ENCODE data around the gene DCDC2B.

DNA sequence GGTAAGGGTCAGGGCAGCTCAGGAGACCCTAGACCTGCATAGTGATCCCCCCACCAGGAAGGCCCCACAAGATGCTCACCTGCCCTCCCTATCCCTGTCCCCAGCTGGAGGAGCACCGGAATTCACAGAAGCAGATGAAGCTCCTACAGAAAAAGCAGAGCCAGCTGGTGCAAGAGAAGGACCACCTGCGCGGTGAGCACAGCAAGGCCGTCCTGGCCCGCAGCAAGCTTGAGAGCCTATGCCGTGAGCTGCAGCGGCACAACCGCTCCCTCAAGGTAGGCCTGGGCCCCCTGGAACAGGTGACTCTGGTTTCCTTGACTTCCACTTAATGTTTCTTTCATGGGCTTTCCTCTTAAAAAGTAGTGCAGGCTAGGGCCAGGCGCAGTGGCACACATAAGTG is 21.0 kb upstream of the DCDC2B start:
- TF ChIP-seq, protein P1, sequence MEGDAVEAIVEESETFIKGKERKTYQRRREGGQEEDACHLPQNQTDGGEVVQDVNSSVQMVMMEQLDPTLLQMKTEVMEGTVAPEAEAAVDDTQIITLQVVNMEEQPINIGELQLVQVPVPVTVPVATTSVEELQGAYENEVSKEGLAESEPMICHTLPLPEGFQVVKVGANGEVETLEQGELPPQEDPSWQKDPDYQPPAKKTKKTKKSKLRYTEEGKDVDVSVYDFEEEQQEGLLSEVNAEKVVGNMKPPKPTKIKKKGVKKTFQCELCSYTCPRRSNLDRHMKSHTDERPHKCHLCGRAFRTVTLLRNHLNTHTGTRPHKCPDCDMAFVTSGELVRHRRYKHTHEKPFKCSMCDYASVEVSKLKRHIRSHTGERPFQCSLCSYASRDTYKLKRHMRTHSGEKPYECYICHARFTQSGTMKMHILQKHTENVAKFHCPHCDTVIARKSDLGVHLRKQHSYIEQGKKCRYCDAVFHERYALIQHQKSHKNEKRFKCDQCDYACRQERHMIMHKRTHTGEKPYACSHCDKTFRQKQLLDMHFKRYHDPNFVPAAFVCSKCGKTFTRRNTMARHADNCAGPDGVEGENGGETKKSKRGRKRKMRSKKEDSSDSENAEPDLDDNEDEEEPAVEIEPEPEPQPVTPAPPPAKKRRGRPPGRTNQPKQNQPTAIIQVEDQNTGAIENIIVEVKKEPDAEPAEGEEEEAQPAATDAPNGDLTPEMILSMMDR (conservative IDR thresholded peaks at IDR 0.05), result no peak
- no peak for TF ChIP-seq ZFX (IDR thresholded peaks at IDR 0.05)
